ENCODE measurements around the gene FAM193A. TPM values are rescaled to one million over a fixed set of nuclear protein-coding genes. Genes with fewer than 3 reads are reported as not detected.
"Not testable (repeated sequence)": the region's sequence is repeated elsewhere in the genome, so short reads cannot be mapped to it uniquely, and the experiment has no call there.

FAM193A gene
- total and polyA plus RNA-seq, 3 experiments from 2014 or later = 4.9 to 26.9 (median 25.8) TPM

GRCh38 chr4:2607822-2608221 is 71.4 kb downstream of the FAM193A start:
- H3K4me1 Mint-ChIP-seq = peaks cover 39 to 63% (median 44%) of the 10 kb centered on the region in 3 donors
- CTCF ChIA-PET = no interaction called here
- Histone ChIP-seq H3K27ac (ENCODE audit: low read depth, low read length) (no peak overlapping the region), H3K27me3 (ENCODE audit: insufficient read depth, low read length, poor library complexity, severe bottlenecking) (no peaks in the 10 kb centered on the region), H3K4me3 (ENCODE audit: low read length) (no peak overlapping the region), H3K4me1 (ENCODE audit: insufficient read depth, low read length) (peaks cover 6% of the 10 kb centered on the region), H3K36me3 (ENCODE audit: insufficient read depth, low read length) (no peaks in the 10 kb centered on the region), H3K9me3 (ENCODE audit: low read length) (no peaks in the 10 kb centered on the region)
- POLR2A ChIA-PET = no interaction called here
- no peak for DNase-seq
- H3K4me3 Mint-ChIP-seq = peak overlapping the region in 1 of 7 donors; percentile 12
- H3K36me3 Mint-ChIP-seq = peaks cover 0 to 14% (median 2%) of the 10 kb centered on the region in 3 donors
- H3K9me3 Mint-ChIP-seq = no peaks in the 10 kb centered on the region
- H3K27ac Mint-ChIP-seq = peak overlapping the region in 1 of 8 donors; percentile 38
- no peaks in the 10 kb centered on the region for H3K27me3 Mint-ChIP-seq

- ChIA-PET CTCF (no interaction called here), POLR2A (no interaction called here)
- Mint-ChIP-seq H3K4me1 (peaks cover 41 to 66% (median 46%) of the 10 kb centered on the region in 3 donors), H3K9me3 (no peaks in the 10 kb centered on the region), H3K27ac (no peak overlapping the region), H3K27me3 (no peaks in the 10 kb centered on the region), H3K36me3 (peaks cover 0 to 14% (median 2%) of the 10 kb centered on the region in 3 donors), H3K4me3 (no peak overlapping the region)
- Histone ChIP-seq H3K4me3 (ENCODE audit: low read length) (no peak overlapping the region), H3K27me3 (ENCODE audit: insufficient read depth, low read length, poor library complexity, severe bottlenecking) (no peaks in the 10 kb centered on the region), H3K36me3 (ENCODE audit: insufficient read depth, low read length) (no peaks in the 10 kb centered on the region), H3K9me3 (ENCODE audit: low read length) (no peaks in the 10 kb centered on the region), H3K27ac (ENCODE audit: low read depth, low read length) (no peak overlapping the region), H3K4me1 (ENCODE audit: insufficient read depth, low read length) (peaks cover 6% of the 10 kb centered on the region)
- no peak for DNase-seq
These were observed 71.8 kb downstream of the FAM193A start for GRCh38 chr4:2608291-2608690.

GRCh38 chr4:2615821-2616220 is 79.4 kb downstream of the FAM193A start:
- no peak for DNase-seq
- no peak overlapping the region for H3K27ac ChIP-seq (ENCODE audit: low read depth, low read length)
- ChIA-PET CTCF (no interaction called here), POLR2A (no interaction called here)
- Mint-ChIP-seq H3K27ac (peak overlapping the region in 2 of 8 donors; percentile 6 to 66), H3K4me1 (peaks cover 37 to 61% (median 54%) of the 10 kb centered on the region in 3 donors), H3K9me3 (no peaks in the 10 kb centered on the region), H3K4me3 (peak overlapping the region in 1 of 7 donors; percentile 6), H3K36me3 (peaks cover 0 to 7% (median 6%) of the 10 kb centered on the region in 3 donors), H3K27me3 (peaks cover 0 to 1% of the 10 kb centered on the region in 2 donors)
- peaks cover 5% of the 10 kb centered on the region for H3K4me1 ChIP-seq (ENCODE audit: insufficient read depth, low read length)
- H3K9me3 ChIP-seq (ENCODE audit: low read length) = no peaks in the 10 kb centered on the region
- H3K4me3 ChIP-seq (ENCODE audit: low read length) = no peak overlapping the region
- no peaks in the 10 kb centered on the region for H3K36me3 ChIP-seq (ENCODE audit: insufficient read depth, low read length)
- H3K27me3 ChIP-seq (ENCODE audit: insufficient read depth, low read length, poor library complexity, severe bottlenecking) = no peaks in the 10 kb centered on the region

GRCh38 chr4:2617955-2618354 is 81.5 kb downstream of the FAM193A start:
- Histone ChIP-seq H3K27ac (ENCODE audit: low read depth, low read length) (no peak overlapping the region), H3K4me3 (ENCODE audit: low read length) (no peak overlapping the region), H3K9me3 (ENCODE audit: low read length) (no peaks in the 10 kb centered on the region), H3K4me1 (ENCODE audit: insufficient read depth, low read length) (peaks cover 5% of the 10 kb centered on the region), H3K27me3 (ENCODE audit: insufficient read depth, low read length, poor library complexity, severe bottlenecking) (no peaks in the 10 kb centered on the region), H3K36me3 (ENCODE audit: insufficient read depth, low read length) (no peaks in the 10 kb centered on the region)
- CTCF ChIA-PET = no interaction called here
- Mint-ChIP-seq H3K27ac (no peak overlapping the region), H3K36me3 (peaks cover 0 to 9% (median 6%) of the 10 kb centered on the region in 3 donors), H3K4me1 (peaks cover 44 to 65% (median 62%) of the 10 kb centered on the region in 3 donors), H3K27me3 (peaks cover 0 to 1% of the 10 kb centered on the region in 2 donors), H3K9me3 (no peaks in the 10 kb centered on the region), H3K4me3 (no peak overlapping the region)
- POLR2A ChIA-PET = no interaction called here
- DNase-seq = no peak

- H3K27ac ChIP-seq (ENCODE audit: low read depth, low read length); H3K4me1 ChIP-seq (ENCODE audit: insufficient read depth, low read length); H3K9me3 ChIP-seq (ENCODE audit: low read length); H3K4me3 Mint-ChIP-seq; H3K4me3 ChIP-seq (ENCODE audit: low read length); H3K27me3 Mint-ChIP-seq; H3K36me3 ChIP-seq (ENCODE audit: insufficient read depth, low read length); H3K36me3 Mint-ChIP-seq; POLR2A ChIA-PET; H3K27me3 ChIP-seq (ENCODE audit: insufficient read depth, low read length, poor library complexity, severe bottlenecking); DNase-seq; H3K27ac Mint-ChIP-seq; H3K9me3 Mint-ChIP-seq: not testable (repeated sequence)
- CTCF ChIA-PET = interaction anchor here (0.8 kb wide), 1 partner anchor 129 kb away, joined by 3 read pairs; no protein-coding TSS in a partner anchor
- H3K4me1 Mint-ChIP-seq = peaks cover 44 to 69% (median 61%) of the 10 kb centered on the region in 3 donors
These were observed 82.3 kb downstream of the FAM193A start for GRCh38 chr4:2618729-2619128.

- no peaks in the 10 kb centered on the region for H3K9me3 ChIP-seq (ENCODE audit: low read length)
- ChIA-PET CTCF (interaction anchor here (0.8 kb wide), 1 partner anchor 129 kb away, joined by 3 read pairs; no protein-coding TSS in a partner anchor), POLR2A (no interaction called here)
- H3K27me3 ChIP-seq (ENCODE audit: insufficient read depth, low read length, poor library complexity, severe bottlenecking) = no peaks in the 10 kb centered on the region
- Mint-ChIP-seq H3K27me3 (peaks cover 0 to 1% of the 10 kb centered on the region in 2 donors), H3K36me3 (peaks cover 0 to 9% (median 6%) of the 10 kb centered on the region in 3 donors), H3K27ac (peak overlapping the region in 1 of 8 donors; percentile 52), H3K9me3 (no peaks in the 10 kb centered on the region), H3K4me3 (no peak overlapping the region), H3K4me1 (peaks cover 39 to 67% (median 54%) of the 10 kb centered on the region in 3 donors)
- no peaks in the 10 kb centered on the region for H3K36me3 ChIP-seq (ENCODE audit: insufficient read depth, low read length)
- H3K4me1 ChIP-seq (ENCODE audit: insufficient read depth, low read length) = peaks cover 5% of the 10 kb centered on the region
- H3K4me3 ChIP-seq (ENCODE audit: low read length) = no peak overlapping the region
- DNase-seq = no peak
- H3K27ac ChIP-seq (ENCODE audit: low read depth, low read length) = no peak overlapping the region
These were observed 83.0 kb downstream of the FAM193A start for GRCh38 chr4:2619459-2619858.

GRCh38 chr4:2621419-2621818 is 85.0 kb downstream of the FAM193A start:
- Histone ChIP-seq H3K4me1 (ENCODE audit: insufficient read depth, low read length) (peaks cover 5% of the 10 kb centered on the region), H3K9me3 (ENCODE audit: low read length) (no peaks in the 10 kb centered on the region), H3K27me3 (ENCODE audit: insufficient read depth, low read length, poor library complexity, severe bottlenecking) (no peaks in the 10 kb centered on the region), H3K36me3 (ENCODE audit: insufficient read depth, low read length) (peaks cover 3% of the 10 kb centered on the region), H3K27ac (ENCODE audit: low read depth, low read length) (no peak overlapping the region), H3K4me3 (ENCODE audit: low read length) (no peak overlapping the region)
- no peak for DNase-seq
- peaks cover 0 to 22% (median 2%) of the 10 kb centered on the region in 3 donors for H3K36me3 Mint-ChIP-seq
- ChIA-PET CTCF (interaction anchor here (1.5 kb wide), 1 partner anchor 23 kb away, joined by 3 read pairs; no protein-coding TSS in a partner anchor), POLR2A (interaction anchor here (0.7 kb wide), 1 partner anchor 94 kb away, joined by 3 read pairs; no protein-coding TSS in a partner anchor)
- H3K27me3 Mint-ChIP-seq = peaks cover 0 to 1% of the 10 kb centered on the region in 2 donors
- H3K4me3 Mint-ChIP-seq = no peak overlapping the region
- no peaks in the 10 kb centered on the region for H3K9me3 Mint-ChIP-seq
- peaks cover 30 to 55% (median 45%) of the 10 kb centered on the region in 3 donors for H3K4me1 Mint-ChIP-seq
- H3K27ac Mint-ChIP-seq = peak overlapping the region in 3 of 8 donors; percentile 31 to 73 (median 64)

- POLR2A ChIA-PET = no interaction called here
- no peaks in the 10 kb centered on the region for H3K9me3 ChIP-seq (ENCODE audit: low read length)
- CTCF ChIA-PET = no interaction called here
- no peaks in the 10 kb centered on the region for H3K27me3 ChIP-seq (ENCODE audit: insufficient read depth, low read length, poor library complexity, severe bottlenecking)
- Mint-ChIP-seq H3K27ac (peak overlapping the region in 2 of 8 donors; percentile 4 to 28), H3K27me3 (no peaks in the 10 kb centered on the region), H3K4me1 (peaks cover 22 to 45% (median 37%) of the 10 kb centered on the region in 3 donors), H3K4me3 (no peak overlapping the region), H3K9me3 (no peaks in the 10 kb centered on the region), H3K36me3 (peaks cover 0 to 39% (median 5%) of the 10 kb centered on the region in 3 donors)
- no peaks in the 10 kb centered on the region for H3K4me1 ChIP-seq (ENCODE audit: insufficient read depth, low read length)
- DNase-seq = no peak
- H3K36me3 ChIP-seq (ENCODE audit: insufficient read depth, low read length) = peaks cover 9% of the 10 kb centered on the region
- H3K27ac ChIP-seq (ENCODE audit: low read depth, low read length) = no peak overlapping the region
- H3K4me3 ChIP-seq (ENCODE audit: low read length) = no peak overlapping the region
These were observed 87.0 kb downstream of the FAM193A start for GRCh38 chr4:2623442-2623841.
